HG03097 (cell line): ENCODE measurements around the gene RALGAPA1.

ENCODE experiments used
- ATAC-seq: cut with Tn5 transposase; IDR thresholded peaks from one replicate; pipeline ENCODE4 v1.9.1; 2021; ENCODE audit not compliant: unreplicated experiment, low FRiP score

The RALGAPA1 gene

DNA sequence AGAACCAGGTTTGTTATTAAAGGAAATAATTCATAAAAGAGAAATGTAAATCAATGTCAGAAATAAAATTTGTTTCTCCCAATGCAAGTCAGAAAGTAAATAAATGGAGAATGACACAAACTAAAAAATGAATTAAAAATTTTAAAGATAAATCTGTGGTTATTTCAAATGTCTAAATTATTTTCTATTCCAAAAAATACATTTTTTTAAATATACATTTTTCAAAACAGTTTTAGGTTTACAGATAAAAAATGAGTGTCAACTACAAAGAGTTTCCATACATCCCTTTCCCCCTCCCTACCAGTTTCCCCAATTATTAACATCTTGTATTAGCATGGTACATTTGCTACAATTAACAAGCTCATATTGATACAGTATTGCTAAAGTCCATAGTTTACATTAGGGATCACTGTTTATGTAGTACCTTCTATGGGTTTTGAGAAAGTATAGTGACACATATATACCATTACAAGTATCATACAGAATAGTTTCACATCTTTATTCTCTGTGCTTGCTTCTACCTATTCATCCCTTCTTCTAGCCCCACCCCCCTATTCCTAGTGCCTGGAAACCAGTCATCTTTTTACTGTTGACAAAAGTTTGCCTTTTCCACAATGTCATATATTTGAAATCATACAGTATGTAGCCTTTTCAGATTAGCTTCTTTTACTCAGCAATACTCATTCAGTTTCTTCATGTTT, 104.2 kb downstream of the RALGAPA1 start:
- no peak for ATAC-seq

DNA sequence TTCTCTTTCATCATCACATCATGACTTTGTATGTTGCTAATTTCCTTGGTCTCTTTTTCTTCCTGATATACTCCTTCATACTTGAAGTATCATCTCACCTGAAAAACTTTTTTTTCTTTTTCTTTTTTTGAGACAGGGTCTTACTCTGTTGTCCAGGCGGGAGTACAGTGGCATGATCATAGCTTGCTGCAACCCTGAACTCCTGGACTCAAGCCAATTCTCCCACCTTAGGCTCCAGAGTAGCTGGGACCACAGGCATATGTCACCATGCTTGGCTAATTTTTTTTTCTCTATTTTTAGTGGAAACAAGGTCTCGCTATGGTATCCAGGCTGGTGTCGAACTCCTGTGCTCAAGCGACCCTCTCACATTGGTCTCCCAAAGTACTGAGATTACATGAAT, 107.6 kb downstream of the RALGAPA1 start:
- ATAC-seq, result no peak

- ATAC-seq, result no peak
Observed at GRCh38 chr14:35699791-35700444, 109.2 kb downstream of the RALGAPA1 start.

GRCh38 chr14:35696575-35696974, 112.5 kb downstream of the RALGAPA1 start:
- ATAC-seq, result no peak

DNA sequence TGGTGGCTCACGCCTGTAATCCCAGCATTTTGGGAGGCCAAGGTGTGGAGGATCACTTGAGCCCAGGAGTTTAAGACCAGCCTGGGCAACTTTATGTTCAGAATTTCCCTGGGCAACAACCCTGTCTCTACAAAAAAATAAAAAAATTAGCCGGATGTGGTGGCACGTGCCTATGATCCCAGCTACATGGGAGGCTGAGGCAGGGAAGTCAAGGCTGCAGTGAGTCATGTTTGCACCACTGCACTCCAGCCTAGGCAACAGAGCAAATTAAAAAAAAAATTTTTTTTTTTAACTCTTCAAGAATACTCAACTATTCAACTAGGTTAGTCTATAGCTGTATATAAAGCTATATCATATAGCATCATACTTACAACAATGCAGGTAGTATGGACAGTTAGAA, 113.0 kb downstream of the RALGAPA1 start:
- ATAC-seq, result no peak

DNA sequence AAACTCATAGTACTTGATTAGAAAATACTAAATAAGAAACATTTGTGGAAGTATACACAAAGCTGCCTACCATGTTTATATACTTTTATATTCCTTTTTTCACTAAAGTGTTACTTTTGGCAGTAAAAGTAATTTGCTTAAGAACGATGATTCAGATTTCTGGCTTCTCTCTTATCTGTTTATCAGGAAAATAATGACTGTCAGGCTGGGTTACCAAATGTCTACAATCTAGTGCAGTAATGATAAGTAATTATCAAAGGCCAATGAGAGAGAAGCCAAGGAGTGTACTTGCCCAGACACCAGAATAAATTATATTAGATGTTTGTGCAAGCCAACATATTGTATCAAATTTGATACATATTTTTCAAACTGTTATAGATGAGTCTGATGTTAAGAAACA, 113.4 kb downstream of the RALGAPA1 start:
- ATAC-seq, result no peak

DNA sequence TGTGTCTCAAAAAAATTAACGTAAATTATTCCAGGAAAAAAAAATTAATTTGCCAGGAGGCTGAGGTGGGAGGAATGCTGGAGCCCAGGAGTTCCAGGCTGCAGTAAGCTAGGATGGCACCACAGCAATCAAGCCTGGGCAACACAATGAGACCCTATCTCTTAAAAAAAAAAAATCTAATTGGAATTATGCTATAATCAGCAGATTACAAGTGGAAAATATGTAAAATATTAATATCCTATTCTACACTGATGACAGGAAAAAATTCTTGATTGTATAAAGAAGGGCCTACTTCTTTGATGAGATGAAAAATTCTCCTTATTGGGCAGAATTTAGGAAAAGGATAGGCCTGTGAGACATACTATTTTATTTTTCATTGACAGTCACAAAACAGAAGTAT, 114.0 kb downstream of the RALGAPA1 start:
- ATAC-seq, result no peak

- ATAC-seq, result no peak
Observed at GRCh38 chr14:35689000-35689460, 120.1 kb downstream of the RALGAPA1 start.

DNA sequence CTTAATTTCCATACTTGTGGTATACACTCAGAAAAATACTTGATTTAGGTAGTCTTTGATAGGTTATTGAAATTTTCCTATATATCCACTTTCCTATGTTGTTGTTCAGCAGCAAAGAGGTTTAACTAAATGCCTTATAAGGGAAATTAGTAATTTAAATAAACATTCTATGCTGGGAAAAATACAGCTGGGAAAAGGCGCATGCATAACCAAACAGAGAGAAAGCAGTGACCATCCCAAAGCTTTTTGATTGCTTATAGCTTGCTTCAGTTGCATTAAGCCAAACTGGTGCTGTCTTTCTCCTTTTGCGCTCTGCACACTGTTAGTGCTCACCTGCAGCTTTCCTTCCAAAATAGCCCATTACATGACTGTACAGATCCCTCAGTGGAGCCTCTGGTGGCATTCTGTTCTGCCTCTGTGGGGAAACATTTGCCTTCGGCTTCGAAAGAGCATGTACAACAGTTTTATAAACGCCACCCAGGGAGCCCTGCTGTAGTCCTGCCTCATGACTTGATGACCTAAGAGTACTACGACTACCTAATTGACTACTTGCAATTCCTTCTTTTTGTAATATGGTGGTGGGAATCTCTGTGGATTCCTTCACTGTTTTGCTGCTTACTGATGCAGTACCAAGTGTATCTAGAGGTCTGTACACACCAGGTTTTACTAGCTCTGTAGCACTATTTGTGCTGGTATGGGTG, 120.8 kb downstream of the RALGAPA1 start:
- ATAC-seq, result no peak

- no peak for ATAC-seq
Observed at GRCh38 chr14:35687335-35687939, 121.7 kb downstream of the RALGAPA1 start.

DNA sequence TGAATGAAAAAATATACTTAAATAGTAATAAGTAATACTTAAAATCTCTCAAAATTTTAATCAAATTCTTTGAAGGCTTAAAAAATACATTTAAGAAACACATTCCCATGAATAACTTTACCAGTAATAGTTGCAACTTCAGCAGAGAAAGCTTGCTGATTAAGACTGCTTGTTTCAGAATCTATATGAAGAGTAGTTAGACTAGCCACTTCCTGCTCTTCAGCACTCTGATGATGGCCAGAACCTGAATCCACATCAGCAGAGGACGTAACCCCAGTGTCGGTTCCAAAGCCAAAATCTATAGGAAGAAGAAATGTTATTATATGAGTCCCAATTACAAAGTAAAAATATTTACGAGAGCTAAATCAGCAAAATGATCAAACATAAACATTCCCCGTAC, 125.4 kb downstream of the RALGAPA1 start:
- peak; percentile 47 for ATAC-seq

DNA sequence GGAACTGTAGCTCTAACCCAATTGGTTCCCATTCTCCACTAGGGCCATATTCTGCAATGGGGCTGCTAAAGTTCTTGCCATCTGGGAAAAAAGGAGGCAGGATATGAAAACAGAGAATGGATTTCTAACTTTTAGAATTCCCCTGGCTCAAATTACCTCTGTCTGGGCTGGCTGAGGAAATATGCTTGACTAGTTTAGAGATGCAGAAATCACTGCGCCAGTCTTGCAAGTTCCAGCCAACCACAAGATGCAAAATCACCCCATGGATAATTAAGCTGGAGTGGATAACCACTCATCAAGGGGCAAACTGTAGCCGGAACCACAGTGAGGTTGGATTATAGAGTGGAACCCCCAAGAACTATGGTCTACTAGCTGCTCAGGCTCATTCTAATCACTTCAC, 126.3 kb downstream of the RALGAPA1 start:
- ATAC-seq, result no peak

DNA sequence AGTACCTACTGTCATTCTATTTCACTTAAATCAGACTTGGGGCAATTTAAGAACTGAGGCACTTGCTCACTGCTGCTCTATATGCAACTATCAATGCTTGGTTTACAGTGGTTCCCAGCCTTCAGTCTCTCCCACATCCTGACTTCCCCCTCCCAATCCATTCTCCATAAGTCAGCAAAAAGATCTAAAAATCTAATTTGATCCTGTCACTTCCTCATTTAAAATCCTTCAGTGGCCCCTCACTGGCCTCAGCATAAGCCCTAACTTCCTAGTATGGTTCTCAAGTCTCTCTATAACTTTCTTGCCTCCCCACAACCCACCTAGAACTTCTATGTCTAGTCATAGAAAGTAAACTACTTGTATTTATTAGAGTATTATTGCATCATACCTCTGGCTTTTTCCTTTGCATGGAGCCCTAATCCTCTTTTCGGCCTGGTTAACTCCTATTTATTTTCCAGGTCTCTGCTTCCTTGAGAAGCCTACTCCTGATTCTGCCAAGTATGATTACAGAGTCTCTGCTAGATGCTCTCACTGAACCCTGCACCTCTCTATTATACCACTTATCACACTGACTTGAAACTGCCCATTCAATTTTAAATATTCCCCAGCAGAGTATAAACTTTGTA, 130.6 kb downstream of the RALGAPA1 start:
- ATAC-seq, result no peak

DNA sequence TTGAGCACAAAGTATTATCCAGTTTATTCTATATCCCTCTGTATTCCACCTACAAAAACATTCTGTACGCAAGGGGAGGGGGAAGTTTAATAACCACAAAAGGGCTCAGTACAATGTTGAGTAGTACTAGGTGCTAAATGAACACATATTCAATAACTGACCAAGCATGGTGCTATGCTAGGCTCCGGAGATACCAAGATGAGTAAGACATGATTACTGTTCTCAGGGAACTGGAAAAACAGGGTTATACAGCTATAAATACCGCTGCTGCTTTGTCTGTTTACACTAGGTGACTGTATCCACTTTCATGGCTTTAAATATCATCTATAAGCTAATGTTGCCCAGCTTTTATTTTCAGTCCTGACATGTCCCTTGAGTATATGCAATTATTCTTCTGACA, 139.3 kb downstream of the RALGAPA1 start:
- no peak for ATAC-seq

DNA sequence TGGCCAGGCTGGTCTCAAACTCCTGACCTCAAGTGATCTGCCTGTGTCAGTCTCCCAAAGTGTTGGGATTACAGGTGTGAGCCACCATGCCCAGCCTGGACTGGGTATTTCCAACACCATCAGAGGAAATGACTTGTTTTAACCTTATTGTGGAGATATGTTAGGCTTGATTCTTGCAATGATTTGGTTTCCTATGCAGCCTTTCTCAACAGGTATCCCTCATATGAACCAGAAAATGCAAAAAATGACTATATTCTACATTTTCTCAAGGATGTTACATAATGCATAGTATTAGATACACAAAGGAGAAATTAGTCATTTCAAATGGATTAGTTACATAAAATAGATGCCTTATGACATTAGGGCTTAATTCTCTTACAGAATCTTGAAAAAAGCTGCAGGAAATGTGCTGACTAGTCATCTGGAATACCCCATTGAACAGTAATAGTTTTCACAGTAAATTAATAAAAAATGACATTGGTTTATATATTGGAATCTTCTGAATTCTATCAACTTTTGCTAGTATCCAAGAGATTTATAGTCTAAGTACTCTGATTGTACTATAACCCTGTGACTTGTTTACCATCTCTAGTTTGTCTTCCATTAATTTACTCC, 142.6 kb downstream of the RALGAPA1 start:
- no peak for ATAC-seq

GRCh38 chr14:35661875-35662274, 147.2 kb downstream of the RALGAPA1 start:
- ATAC-seq, result no peak

- ATAC-seq, result no peak
Observed at GRCh38 chr14:35653045-35653444, 156.1 kb downstream of the RALGAPA1 start.

GRCh38 chr14:35643513-35643912, 165.6 kb downstream of the RALGAPA1 start:
- ATAC-seq, result no peak

GRCh38 chr14:35637851-35638250, 171.2 kb downstream of the RALGAPA1 start:
- ATAC-seq, result no peak

DNA sequence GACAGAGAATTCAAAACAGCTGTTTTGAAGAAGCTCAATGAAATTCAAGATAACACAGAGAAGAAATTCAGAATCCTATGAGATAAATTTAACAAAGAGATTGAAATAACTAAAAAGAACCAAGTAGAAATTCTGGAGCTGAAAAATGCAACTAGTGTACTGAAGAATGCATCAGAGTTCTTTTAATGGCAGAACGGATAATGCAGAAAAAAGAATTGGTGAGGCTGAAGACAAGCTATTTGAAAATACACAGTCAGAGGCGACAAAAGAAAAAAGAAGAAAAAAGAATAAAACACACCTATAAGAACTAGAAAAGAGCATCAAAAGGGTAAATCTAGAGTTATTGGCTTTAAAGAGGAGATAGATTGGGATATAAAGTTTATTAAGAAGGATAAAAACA, 171.8 kb downstream of the RALGAPA1 start:
- ATAC-seq, result no peak
